Brain microvascular endothelial cell (primary cell): ENCODE measurements around the gene TCF4.
A peak's percentile ranks its signal among the peaks of the same experiment; 100 is the strongest.

Source experiments
- DNase-seq: peaks from one replicate; pipeline ENCODE4 v3.0.0-alpha.2; 2020
- H3K27ac ChIP-seq: fragments of 250-450 bp; sonication (Bioruptor Pico); 2 replicates; pipeline ENCODE4 v1.5.1; 2020; ENCODE audit warnings: mild to moderate bottlenecking, moderate library complexity
- H3K27me3 ChIP-seq: fragments of 250-450 bp; sonication (Bioruptor Pico); replicated peaks from 2 replicates; pipeline ENCODE4 v1.5.1; 2020; ENCODE audit warnings: mild to moderate bottlenecking
- H3K36me3 ChIP-seq: fragments of 250-450 bp; sonication (Bioruptor Pico); replicated peaks from 2 replicates; pipeline ENCODE4 v1.5.1; 2020; ENCODE audit warnings: mild to moderate bottlenecking
- H3K4me3 ChIP-seq: 2 replicates; pipeline ENCODE4 v1.5.1; 2011; ENCODE audit warnings: low read depth, mild to moderate bottlenecking, control low read depth, low read length, moderate library complexity
- CTCF ChIP-seq: IDR thresholded peaks from 2 replicates; pipeline ENCODE4 v1.5.1; 2011; ENCODE audit warnings: low read depth, mild to moderate bottlenecking, moderate library complexity, low read length, control low read depth, inconsistent platforms; ENCODE audit errors: missing control alignments
- in situ Hi-C: cut with HindIII; loops from 2 replicates; pipeline ENCODE4 v1.10.0; 2017; ENCODE audit warnings: low sequenced_read_pairs, low pct_ligation_motif_present

TCF4 gene

GRCh38 chr18:55418439-55418838, 169.6 kb downstream of the TCF4 start:
- H3K36me3 ChIP-seq: no peaks in the 10 kb centered on the region
- H3K27ac ChIP-seq: no peak overlapping the region
- TF ChIP-seq CTCF: no peak
- no peak for DNase-seq
- no peaks in the 10 kb centered on the region for H3K27me3 ChIP-seq
- in situ Hi-C loops: no loop called here
- no peak overlapping the region for H3K4me3 ChIP-seq

- Histone ChIP-seq H3K27me3 (no peaks in the 10 kb centered on the region), H3K4me3 (no peak overlapping the region), H3K27ac (no peak overlapping the region), H3K36me3 (no peaks in the 10 kb centered on the region)
- DNase-seq: no peak
- in situ Hi-C loops: no loop called here
- no peak for TF ChIP-seq CTCF
Measured at GRCh38 chr18:55416791-55417190, 171.2 kb downstream of the TCF4 start.

GRCh38 chr18:55415258-55415871, 172.6 kb downstream of the TCF4 start:
- in situ Hi-C loops: no loop called here
- H3K36me3 ChIP-seq: no peaks in the 10 kb centered on the region
- no peak overlapping the region for H3K4me3 ChIP-seq
- H3K27me3 ChIP-seq: no peaks in the 10 kb centered on the region
- peak; percentile 93 for TF ChIP-seq CTCF
- no peak overlapping the region for H3K27ac ChIP-seq
- peak; percentile 82 for DNase-seq

- Histone ChIP-seq H3K27me3 (no peaks in the 10 kb centered on the region), H3K27ac (no peak overlapping the region), H3K4me3 (no peak overlapping the region), H3K36me3 (no peaks in the 10 kb centered on the region)
- in situ Hi-C loops: no loop called here
- TF ChIP-seq CTCF: no peak
- no peak for DNase-seq
Measured at GRCh38 chr18:55414475-55414874, 173.5 kb downstream of the TCF4 start.

- in situ Hi-C loops: no loop called here
Measured at GRCh38 chr18:55413474-55413873, 174.5 kb downstream of the TCF4 start.

More at GRCh38 chr18:55413474-55413873, 174.5 kb downstream of the TCF4 start:
- DNase-seq: no peak
- H3K4me3 ChIP-seq: no peak overlapping the region
- TF ChIP-seq CTCF: no peak
- no peaks in the 10 kb centered on the region for H3K36me3 ChIP-seq
- no peaks in the 10 kb centered on the region for H3K27me3 ChIP-seq
- no peak overlapping the region for H3K27ac ChIP-seq
